ENCODE results near the gene TAF1B.

The TAF1B gene

GRCh38 chr2:9937258-9937657, 94.0 kb downstream of the TAF1B start:
- no peak for DNase-seq (ENCODE audit: extremely low read depth in 1 of 2, low read depth in 1 of 2)

GRCh38 chr2:9937968-9938367, 94.7 kb downstream of the TAF1B start:
- no peak for DNase-seq (ENCODE audit: extremely low read depth in 1 of 2, low read depth in 1 of 2)

- no peak for DNase-seq (ENCODE audit: extremely low read depth in 1 of 2, low read depth in 1 of 2)
Observed at GRCh38 chr2:9939587-9940485, 96.6 kb downstream of the TAF1B start.

- DNase-seq (ENCODE audit: extremely low read depth in 1 of 2, low read depth in 1 of 2): no peak
Observed at GRCh38 chr2:9941196-9941995, 98.1 kb downstream of the TAF1B start.

- DNase-seq (ENCODE audit: extremely low read depth in 1 of 2, low read depth in 1 of 2): no peak
Observed at GRCh38 chr2:9941996-9942390, 98.7 kb downstream of the TAF1B start.

GRCh38 chr2:9944330-9944758, 101.1 kb downstream of the TAF1B start:
- no peak for DNase-seq (ENCODE audit: extremely low read depth in 1 of 2, low read depth in 1 of 2)

- DNase-seq (ENCODE audit: extremely low read depth in 1 of 2, low read depth in 1 of 2): no peak
Observed at GRCh38 chr2:9945596-9945995, 102.3 kb downstream of the TAF1B start.

- no peak for DNase-seq (ENCODE audit: extremely low read depth in 1 of 2, low read depth in 1 of 2)
Observed at GRCh38 chr2:9946076-9946475, 102.8 kb downstream of the TAF1B start.

- DNase-seq (ENCODE audit: extremely low read depth in 1 of 2, low read depth in 1 of 2): no peak
Observed at GRCh38 chr2:9946818-9947217, 103.5 kb downstream of the TAF1B start.

- DNase-seq (ENCODE audit: extremely low read depth in 1 of 2, low read depth in 1 of 2): no peak
Observed at GRCh38 chr2:9948721-9949120, 105.4 kb downstream of the TAF1B start.

- DNase-seq (ENCODE audit: extremely low read depth in 1 of 2, low read depth in 1 of 2): no peak
Observed at GRCh38 chr2:9949239-9949991, 106.1 kb downstream of the TAF1B start.

- DNase-seq (ENCODE audit: extremely low read depth in 1 of 2, low read depth in 1 of 2): no peak
Observed at GRCh38 chr2:9949992-9950520, 106.8 kb downstream of the TAF1B start.

GRCh38 chr2:9950521-9951271, 107.4 kb downstream of the TAF1B start:
- no peak for DNase-seq (ENCODE audit: extremely low read depth in 1 of 2, low read depth in 1 of 2)

- DNase-seq (ENCODE audit: extremely low read depth in 1 of 2, low read depth in 1 of 2): no peak
Observed at GRCh38 chr2:9951272-9951521, 107.9 kb downstream of the TAF1B start.

GRCh38 chr2:9951522-9952285, 108.4 kb downstream of the TAF1B start, which contains the start of gene GRHL1:
Gene GRHL1 (plus strand): TSS chr2:9951693. CDS start chr2:9951834, 141 bp downstream.
- DNase-seq (ENCODE audit: extremely low read depth in 1 of 2, low read depth in 1 of 2): peak; percentile 68 to 85

- no peak for DNase-seq (ENCODE audit: extremely low read depth in 1 of 2, low read depth in 1 of 2)
Observed at GRCh38 chr2:9952286-9952737, 109.0 kb downstream of the TAF1B start.

GRCh38 chr2:9952856-9953503, 109.7 kb downstream of the TAF1B start:
- DNase-seq (ENCODE audit: extremely low read depth in 1 of 2, low read depth in 1 of 2): no peak

- DNase-seq (ENCODE audit: extremely low read depth in 1 of 2, low read depth in 1 of 2): no peak
Observed at GRCh38 chr2:9954136-9954535, 110.9 kb downstream of the TAF1B start.

GRCh38 chr2:9958057-9958456, 114.8 kb downstream of the TAF1B start:
- no peak for DNase-seq (ENCODE audit: extremely low read depth in 1 of 2, low read depth in 1 of 2)

Measured in activated CD8-positive, alpha-beta memory T cell treated with anti-CD3 and anti-CD28 coated beads for 1 hour (primary cell).